ENCODE results near the gene PCDH18. TPM values are rescaled to one million over a fixed set of nuclear protein-coding genes. Genes with fewer than 3 reads are reported as not detected.

Gene PCDH18
- total and polyA plus RNA-seq, 2 experiments from 2014 or later, result 19.5 to 68.1 TPM

- Histone ChIP-seq H3F3A (replicated peaks; ENCODE audit: low read depth) (no peaks in the 10 kb centered on the region), H3K27me3 (ENCODE audit: insufficient read depth) (no peaks in the 10 kb centered on the region), H3K4me1 (ENCODE audit: insufficient read depth) (peaks cover 57% of the 10 kb centered on the region), H3K4me2 (peak overlapping the region; percentile 29), H4K20me1 (replicated peaks; ENCODE audit: insufficient read depth) (no peaks in the 10 kb centered on the region), H2AFZ (no peak overlapping the region), H3K27ac (ENCODE audit: low read depth) (peak overlapping the region; percentile 84), H3K79me2 (replicated peaks; ENCODE audit: insufficient read depth) (no peaks in the 10 kb centered on the region), H3K4me3 (peak overlapping the region; percentile 5; the same call in 1 of the 2 replicates), H3K36me3 (ENCODE audit: insufficient read depth) (no peaks in the 10 kb centered on the region), H3K9me2 (ENCODE audit: insufficient read depth) (no peaks in the 10 kb centered on the region)
- Mint-ChIP-seq H3K27me3 (ENCODE audit: insufficient read depth, low read depth, poor library complexity) (peaks cover 8% of the 10 kb centered on the region), H3K4me3 (peak overlapping the region; percentile 35; the same call in 1 of the 3 replicates), H3K27ac (no peak overlapping the region), H3K4me1 (peaks cover 49% of the 10 kb centered on the region), H3K9me3 (no peaks in the 10 kb centered on the region), H3K36me3 (ENCODE audit: low read depth) (no peaks in the 10 kb centered on the region)
- TF ChIP-seq CTCF (conservative IDR thresholded peaks at IDR 0.05; ENCODE audit: low read depth in 2 of 2), result no peak
- ATAC-seq (no peak), DNase-seq (ENCODE audit: low spot score) (no peak)
Observed at GRCh38 chr4:137543648-137544047, 11.4 kb upstream of the PCDH18 start.

GRCh38 chr4:137543198-137543597, 10.9 kb upstream of the PCDH18 start:
- no peaks in the 10 kb centered on the region for H3K36me3 ChIP-seq (ENCODE audit: insufficient read depth)
- no peaks in the 10 kb centered on the region for H3K27me3 ChIP-seq (ENCODE audit: insufficient read depth)
- peak; percentile 96 for ATAC-seq
- no peaks in the 10 kb centered on the region for H3K36me3 Mint-ChIP-seq (ENCODE audit: low read depth)
- H3K4me1 ChIP-seq (ENCODE audit: insufficient read depth), result peaks cover 60% of the 10 kb centered on the region
- peak; percentile 87 for DNase-seq (ENCODE audit: low spot score)
- H2AFZ ChIP-seq, result no peak overlapping the region
- peaks cover 8% of the 10 kb centered on the region for H3K27me3 Mint-ChIP-seq (ENCODE audit: insufficient read depth, low read depth, poor library complexity)
- peaks cover 50% of the 10 kb centered on the region for H3K4me1 Mint-ChIP-seq
- H3K4me3 Mint-ChIP-seq, result peak overlapping the region; percentile 35
- no peak overlapping the region for H3K27ac Mint-ChIP-seq
- no peaks in the 10 kb centered on the region for H3K9me3 Mint-ChIP-seq
- H3F3A ChIP-seq (replicated peaks; ENCODE audit: low read depth), result no peaks in the 10 kb centered on the region
- no peaks in the 10 kb centered on the region for H4K20me1 ChIP-seq (replicated peaks; ENCODE audit: insufficient read depth)
- H3K79me2 ChIP-seq (replicated peaks; ENCODE audit: insufficient read depth), result no peaks in the 10 kb centered on the region
- peak overlapping the region; percentile 84 for H3K27ac ChIP-seq (ENCODE audit: low read depth)
- H3K4me3 ChIP-seq, result no peak overlapping the region
- H3K4me2 ChIP-seq, result 0 out of 2 replicates have a peak overlapping the region, but pooled peaks have one; percentile 29
- no peaks in the 10 kb centered on the region for H3K9me2 ChIP-seq (ENCODE audit: insufficient read depth)
- no peak for TF ChIP-seq EZH2 (IDR thresholded peaks at IDR 0.05; ENCODE audit: low read depth, unreplicated experiment)
- peak; percentile 80; the same call in 1 of the 2 replicates for TF ChIP-seq ZNF114 (CRISPR knock-in tag; IDR thresholded peaks at IDR 0.05)
- 0 out of 2 replicates have a peak, but pooled peaks have one; percentile 50 for TF ChIP-seq CREB1 (CRISPR knock-in tag; IDR thresholded peaks at IDR 0.05; ENCODE audit: low read depth)
- no peak for TF ChIP-seq CTCF (conservative IDR thresholded peaks at IDR 0.05; ENCODE audit: low read depth in 2 of 2)
- TF ChIP-seq NANOG (IDR thresholded peaks at IDR 0.05; ENCODE audit: borderline replicate concordance), result peak; percentile 74
- peak; percentile 96 for TF ChIP-seq ZNF462 (CRISPR knock-in tag; IDR thresholded peaks at IDR 0.05)
- no peak for TF ChIP-seq STAT1 (IDR thresholded peaks at IDR 0.05; ENCODE audit: unreplicated experiment)
- no peak for TF ChIP-seq EZH2phosphoT487 (IDR thresholded peaks at IDR 0.05; ENCODE audit: unreplicated experiment)
- TF ChIP-seq ZNF331 (CRISPR knock-in tag; IDR thresholded peaks at IDR 0.05; ENCODE audit: low read depth), result no peak
